GM12865 (cell line): ENCODE data around the gene PRRC2B.

Experiments
- DNase-seq: peaks from one replicate; pipeline ENCODE4 v3.0.0; 2010; ENCODE audit warnings: low read depth
- H3K4me3 ChIP-seq: 2 replicates; pipeline ENCODE4 v1.5.1; 2011; ENCODE audit warnings: mild to moderate bottlenecking, low read depth, low read length, control low read depth
- CTCF ChIP-seq: IDR thresholded peaks from 2 replicates; pipeline ENCODE4 v1.5.1; 2011; ENCODE audit warnings: low read length, control low read depth, low read depth, inconsistent platforms; ENCODE audit not compliant: insufficient read depth; ENCODE audit errors: missing control alignments

Gene PRRC2B

DNA sequence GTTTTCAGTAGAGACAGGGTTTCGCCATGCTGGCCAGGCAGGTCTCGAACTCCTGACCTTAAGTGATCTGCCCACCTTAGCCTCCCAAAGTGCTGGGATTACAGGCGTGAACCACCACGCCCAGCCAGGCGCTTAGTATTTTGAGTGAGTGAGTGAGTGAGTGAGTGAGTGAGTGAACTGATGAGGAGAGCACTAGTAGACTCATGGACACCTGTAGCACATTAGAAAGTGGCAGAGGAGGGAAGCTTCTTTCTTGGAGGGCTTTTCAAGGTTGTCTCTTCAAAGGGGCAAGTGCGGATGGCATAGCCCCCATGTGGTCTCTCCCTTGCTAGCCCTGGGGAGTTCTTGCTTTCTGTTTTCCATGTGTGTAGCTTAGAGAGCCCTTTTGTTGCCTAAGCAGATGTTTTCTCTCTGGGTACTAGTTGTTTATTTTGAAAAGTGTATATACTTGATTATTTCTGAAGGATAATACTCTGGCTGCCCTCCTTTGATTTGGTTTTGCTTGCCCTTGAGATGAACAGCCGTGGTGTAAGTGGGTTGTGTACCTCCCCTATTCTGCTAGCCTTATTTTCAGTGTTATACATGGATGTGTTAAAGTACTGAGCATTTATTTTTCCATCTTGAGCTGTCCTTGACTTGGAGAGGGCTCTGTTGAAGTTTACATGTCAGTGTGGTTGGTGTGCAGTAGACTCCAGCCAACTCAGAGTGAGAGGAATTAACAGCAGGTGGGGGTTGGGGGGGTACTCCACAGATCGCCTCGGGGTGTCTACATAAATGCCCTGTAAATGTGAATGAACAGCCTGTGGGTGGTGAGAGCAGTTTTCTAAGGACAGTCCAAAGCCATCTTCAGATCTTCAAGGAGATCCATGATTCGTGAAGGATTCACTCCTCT lies 35.5 kb downstream of the PRRC2B start:
- no peak for DNase-seq
- TF ChIP-seq CTCF, result no peak
- H3K4me3 ChIP-seq, result no peak overlapping the region

GRCh38 chr9:131432050-131432449 lies 38.2 kb downstream of the PRRC2B start:
- no peak overlapping the region for H3K4me3 ChIP-seq
- no peak for DNase-seq
- no peak for TF ChIP-seq CTCF

DNA sequence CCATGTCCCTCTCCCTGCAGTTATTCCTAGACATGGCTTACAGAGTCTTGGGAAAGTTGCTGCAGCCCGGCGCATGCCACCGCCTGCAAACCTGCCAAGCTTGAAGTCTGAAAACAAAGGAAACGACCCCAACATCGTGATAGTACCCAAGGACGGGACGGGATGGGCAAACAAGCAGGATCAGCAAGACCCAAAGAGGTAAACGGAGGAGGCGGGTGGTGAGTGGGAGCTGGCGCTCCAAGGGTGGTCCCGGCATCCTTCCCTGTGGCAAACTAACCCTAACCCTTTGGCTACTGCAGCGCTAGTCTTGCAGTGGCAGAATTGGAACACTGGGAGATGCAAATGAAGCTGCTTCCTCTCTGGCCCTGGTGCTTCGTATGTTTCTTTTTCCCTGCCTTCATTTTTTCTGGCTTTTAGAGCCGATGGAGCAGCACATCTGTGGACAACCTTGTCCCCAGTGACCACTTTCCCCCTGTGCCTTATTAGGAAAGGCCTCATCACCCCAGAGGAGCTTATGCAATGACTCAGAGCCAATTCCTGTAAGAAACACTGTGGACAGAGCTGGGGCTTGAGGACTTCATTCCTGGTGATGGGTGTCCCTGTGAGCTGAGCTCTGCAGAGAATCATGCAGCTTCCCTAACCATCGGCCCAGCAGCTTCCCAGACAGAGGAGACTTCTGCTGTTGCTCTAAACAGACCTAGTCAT lies 38.9 kb downstream of the PRRC2B start:
- no peak for DNase-seq

DNA sequence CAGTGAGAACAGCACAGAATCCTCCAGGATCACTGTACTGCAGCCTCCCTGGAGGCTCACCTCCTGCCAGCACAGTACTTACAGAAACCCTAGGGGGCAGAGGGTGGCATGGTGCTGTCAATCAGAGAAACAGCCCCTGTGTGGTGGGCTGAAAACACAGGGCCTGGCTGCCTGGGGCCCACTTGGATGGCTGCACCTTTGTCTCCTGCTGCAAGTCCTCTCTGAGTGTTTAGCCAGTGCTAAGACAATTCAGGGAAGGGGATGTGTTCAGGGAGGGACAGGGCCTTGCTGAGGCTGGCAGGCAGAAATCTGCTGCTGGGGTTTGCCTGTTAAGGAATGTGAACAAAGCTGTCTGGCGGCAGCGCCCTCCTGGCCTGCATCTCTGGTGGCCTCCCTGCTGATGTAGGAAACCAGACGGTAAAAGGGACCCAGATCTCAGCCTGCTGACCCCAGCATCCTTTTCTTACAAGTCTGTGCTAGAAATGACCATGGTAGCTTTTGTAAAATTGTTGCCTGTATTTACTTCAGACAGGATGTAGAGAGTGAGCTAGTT lies 39.5 kb downstream of the PRRC2B start:
- no peak for DNase-seq
- no peak for TF ChIP-seq CTCF
- H3K4me3 ChIP-seq, result no peak overlapping the region

More for the DNA sequence above, 38.9 kb downstream of the PRRC2B start:
- H3K4me3 ChIP-seq, result no peak overlapping the region
- no peak for TF ChIP-seq CTCF

DNA sequence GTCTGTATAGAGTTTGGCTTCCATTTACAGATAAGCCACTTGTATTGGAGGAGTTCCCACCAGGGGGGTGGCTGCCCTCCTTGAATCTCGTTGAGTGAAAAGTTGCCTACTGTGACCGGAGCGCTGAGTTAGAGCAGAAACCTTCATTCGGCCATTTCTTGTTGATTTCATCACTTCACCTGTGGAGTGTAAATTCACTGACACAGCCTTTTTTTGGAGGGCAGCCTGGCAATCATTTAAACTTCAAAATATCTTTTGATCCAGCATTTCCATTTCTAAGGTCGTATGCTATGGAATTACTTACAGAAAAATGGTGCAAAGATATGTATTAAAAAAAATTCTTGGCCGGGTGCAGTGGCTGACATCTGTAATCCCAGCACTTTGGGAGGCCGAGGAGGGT lies 40.8 kb downstream of the PRRC2B start:
- no peak for TF ChIP-seq CTCF
- DNase-seq, result no peak
- H3K4me3 ChIP-seq, result no peak overlapping the region

- DNase-seq, result no peak
- no peak overlapping the region for H3K4me3 ChIP-seq
- TF ChIP-seq CTCF, result no peak
Observed at GRCh38 chr9:131436376-131436775, 42.5 kb downstream of the PRRC2B start.
